Heart left ventricle (tissue), 13 donors: Measurements from ENCODE around the gene LAMA2.

Experiments used
- CTCF ChIP-seq, 12 donors: fragments of 200-600 bp; sonication (generic) in 4 of 12; IDR thresholded peaks; one replicate each; pipeline versions ENCODE4 v1.5.0 to v1.8.0; 2018 to 2022; ENCODE audit warnings: antibody characterized with exemption in 12 of 12, mild to moderate bottlenecking in 5 of 12
- POLR2A ChIP-seq, 2 donors: fragments of 450-650 bp; IDR thresholded peaks; one replicate each; pipeline ENCODE4 v1.6.1; 2017; ENCODE audit warnings: antibody characterized with exemption in 2 of 2, mild to moderate bottlenecking in 2 of 2, moderate library complexity in 2 of 2
- donor health status: ischemic (EF 13 %, LVEDD 7.1; RV severe dilation, severe dysfunction).
- donor health status: DM: no; HTN: yes; CAD: no.
- donor health status: DM: no; HTN: no; CAD: no.
- donor health status: ischemic (EF 25% LVEDD 6.9; RV normal size, moderate dysfunction).
- donor health status: ischemic (EF 25% LVEDD 5.7; RV mildly dilated, moderate dysfunction).
- donor health status: ischemic (EF 35%, LVEDD 5.7; RV mildly dilated, moderate dysfunction).
- donor health status: nonischemic (EF 11% LVEDD 7.7; RV severe dilation, severe dysfunction).
- donor health status: DM: yes; HTN: yes; CAD: no.
- donor health status: PGD.
- donor health status: ischemic (EF 29% LVEDD 5.4; RV normal size, mild dysfunction).
- donor health status: nonischemic (EF 23%, LVEDD 6.1; RV moderate dilation, normal function).

- no peak for TF ChIP-seq CTCF (IDR thresholded peaks at IDR 0.05)
- no peak for TF ChIP-seq POLR2A (IDR thresholded peaks at IDR 0.05)
Measured at GRCh38 chr6:129279343-129280292, 396.7 kb downstream of the LAMA2 start.
